ENCODE results near the gene GPR137B. TPM values are rescaled to one million over a fixed set of nuclear protein-coding genes. Genes with fewer than 3 reads are reported as not detected.
A peak's percentile ranks its signal among the peaks of the same experiment; 100 is the strongest.

The GPR137B gene
- total RNA-seq, 1 donor from 2014 or later, result 5.6 TPM

- no peak for DNase-seq
Measured at GRCh38 chr1:236114076-236114747, 28.1 kb upstream of the GPR137B start.

GRCh38 chr1:236117710-236118109 is 24.6 kb upstream of the GPR137B start:
- no peak for DNase-seq

- no peak for DNase-seq
Measured at GRCh38 chr1:236119943-236120484, 22.3 kb upstream of the GPR137B start.

GRCh38 chr1:236120721-236121153 is 21.6 kb upstream of the GPR137B start:
- DNase-seq, result no peak

- DNase-seq, result no peak
Measured at GRCh38 chr1:236122176-236122575, 20.2 kb upstream of the GPR137B start.

GRCh38 chr1:236123563-236123962 is 18.8 kb upstream of the GPR137B start:
- DNase-seq, result no peak

- no peak for DNase-seq
Measured at GRCh38 chr1:236124965-236125364, 17.4 kb upstream of the GPR137B start.

GRCh38 chr1:236127045-236127444 is 15.3 kb upstream of the GPR137B start:
- no peak for DNase-seq

GRCh38 chr1:236128646-236129178 is 13.6 kb upstream of the GPR137B start:
- peak; percentile 24 for DNase-seq

- peak; percentile 18 for DNase-seq
Measured at GRCh38 chr1:236129306-236129705, 13.0 kb upstream of the GPR137B start.

GRCh38 chr1:236130372-236130771 is 12.0 kb upstream of the GPR137B start:
- DNase-seq, result no peak

GRCh38 chr1:236131916-236132315 is 10.4 kb upstream of the GPR137B start:
- no peak for DNase-seq

- DNase-seq, result no peak
Measured at GRCh38 chr1:236132420-236133046, 9.8 kb upstream of the GPR137B start.

GRCh38 chr1:236133339-236133738 is 9.0 kb upstream of the GPR137B start:
- DNase-seq, result no peak

- no peak for DNase-seq
Measured at GRCh38 chr1:236133802-236134201, 8.5 kb upstream of the GPR137B start.

- DNase-seq, result no peak
Measured at GRCh38 chr1:236137285-236137852, 5.0 kb upstream of the GPR137B start.

- DNase-seq, result no peak
Measured at GRCh38 chr1:236139495-236139894, 2.8 kb upstream of the GPR137B start.

GRCh38 chr1:236140705-236141446 is 1.5 kb upstream of the GPR137B start:
- no peak for DNase-seq

- DNase-seq, result peak; percentile 58
Measured at GRCh38 chr1:236141447-236142252, 689 bp upstream of the GPR137B start.

GRCh38 chr1:236143104-236143948 is 987 bp downstream of the GPR137B start:
- DNase-seq, result peak; percentile 42

- no peak for DNase-seq
Measured at GRCh38 chr1:236144033-236144432, 1.7 kb downstream of the GPR137B start.

Measured in tongue (tissue), 2 donors.